NB4 (cell line): Measurements from ENCODE around the gene AS3MT.

Experiments used
- MYC ChIP-seq: IDR thresholded peaks from 2 replicates; pipeline ENCODE4 v1.6.1; 2011; ENCODE audit warnings: low read depth, low read length
- POLR2A ChIP-seq: IDR thresholded peaks from 2 replicates; pipeline ENCODE4 v1.6.1; 2011; ENCODE audit warnings: mild to moderate bottlenecking; ENCODE audit not compliant: insufficient read length; ENCODE audit errors: extremely low read depth
- TF ChIP-seq, protein P1 (sequence below): IDR thresholded peaks from one replicate; pipeline ENCODE4 v1.5.1; 2012; ENCODE audit warnings: low read depth, low read length
- TF ChIP-seq, protein P2 (sequence below): IDR thresholded peaks from 2 replicates; pipeline ENCODE4 v1.6.1; 2011; ENCODE audit warnings: low read depth, low read length

DNA sequence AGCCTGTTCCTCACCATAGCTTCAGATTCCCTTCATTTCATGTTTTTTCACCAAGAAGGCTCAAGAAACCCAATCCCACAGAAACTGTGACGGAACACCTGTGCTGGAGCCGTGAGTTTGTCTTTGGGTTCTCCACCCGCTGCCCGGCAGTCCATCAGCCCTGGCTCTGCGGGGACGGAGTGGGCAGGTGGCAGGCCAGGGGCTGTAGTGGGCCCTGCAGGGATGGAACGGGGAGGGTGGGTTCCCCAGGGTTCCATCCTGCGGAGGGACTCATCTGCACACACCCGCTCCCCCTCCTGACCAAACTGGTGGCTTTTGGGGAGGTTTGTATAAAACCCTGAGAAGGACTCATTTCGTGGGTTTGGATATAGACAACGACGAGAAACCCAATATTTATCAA, 47.0 kb upstream of the AS3MT start:
- TF ChIP-seq, protein P1, sequence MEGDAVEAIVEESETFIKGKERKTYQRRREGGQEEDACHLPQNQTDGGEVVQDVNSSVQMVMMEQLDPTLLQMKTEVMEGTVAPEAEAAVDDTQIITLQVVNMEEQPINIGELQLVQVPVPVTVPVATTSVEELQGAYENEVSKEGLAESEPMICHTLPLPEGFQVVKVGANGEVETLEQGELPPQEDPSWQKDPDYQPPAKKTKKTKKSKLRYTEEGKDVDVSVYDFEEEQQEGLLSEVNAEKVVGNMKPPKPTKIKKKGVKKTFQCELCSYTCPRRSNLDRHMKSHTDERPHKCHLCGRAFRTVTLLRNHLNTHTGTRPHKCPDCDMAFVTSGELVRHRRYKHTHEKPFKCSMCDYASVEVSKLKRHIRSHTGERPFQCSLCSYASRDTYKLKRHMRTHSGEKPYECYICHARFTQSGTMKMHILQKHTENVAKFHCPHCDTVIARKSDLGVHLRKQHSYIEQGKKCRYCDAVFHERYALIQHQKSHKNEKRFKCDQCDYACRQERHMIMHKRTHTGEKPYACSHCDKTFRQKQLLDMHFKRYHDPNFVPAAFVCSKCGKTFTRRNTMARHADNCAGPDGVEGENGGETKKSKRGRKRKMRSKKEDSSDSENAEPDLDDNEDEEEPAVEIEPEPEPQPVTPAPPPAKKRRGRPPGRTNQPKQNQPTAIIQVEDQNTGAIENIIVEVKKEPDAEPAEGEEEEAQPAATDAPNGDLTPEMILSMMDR, result no peak
- TF ChIP-seq, protein P2, sequence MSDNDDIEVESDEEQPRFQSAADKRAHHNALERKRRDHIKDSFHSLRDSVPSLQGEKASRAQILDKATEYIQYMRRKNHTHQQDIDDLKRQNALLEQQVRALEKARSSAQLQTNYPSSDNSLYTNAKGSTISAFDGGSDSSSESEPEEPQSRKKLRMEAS, result no peak
- TF ChIP-seq POLR2A, result no peak
- TF ChIP-seq MYC, result no peak
